Epithelial cell of proximal tubule (primary cell): Measurements from ENCODE around the gene GREB1L. TPM values are rescaled to one million over a fixed set of nuclear protein-coding genes. Genes with fewer than 3 reads are reported as not detected.
"Not testable (repeated sequence)": the region's sequence is repeated elsewhere in the genome, so short reads cannot be mapped to it uniquely, and the experiment has no call there.

Source experiments
- DNase-seq: peaks from one replicate; pipeline ENCODE4 v3.0.0-alpha.2; 2011; ENCODE audit warnings: low read depth
- H3K4me3 ChIP-seq: 2 replicates; pipeline ENCODE4 v1.5.1; 2011; ENCODE audit warnings: low read depth, mild to moderate bottlenecking, low read length
- CTCF ChIP-seq: conservative IDR thresholded peaks from 2 replicates; pipeline ENCODE4 v1.5.1; 2012; ENCODE audit warnings: low read depth, mild to moderate bottlenecking, low read length
- total RNA-seq: library from RNA; depleted of rRNA; stranded (reverse); fragments of >200 nt; gene quantifications from 2 replicates; pipeline ENCODE4 v1.2.3, GENCODE V29; 2015

GREB1L gene
- total RNA-seq, 1 donor from 2014 or later: 6.2 TPM

DNA sequence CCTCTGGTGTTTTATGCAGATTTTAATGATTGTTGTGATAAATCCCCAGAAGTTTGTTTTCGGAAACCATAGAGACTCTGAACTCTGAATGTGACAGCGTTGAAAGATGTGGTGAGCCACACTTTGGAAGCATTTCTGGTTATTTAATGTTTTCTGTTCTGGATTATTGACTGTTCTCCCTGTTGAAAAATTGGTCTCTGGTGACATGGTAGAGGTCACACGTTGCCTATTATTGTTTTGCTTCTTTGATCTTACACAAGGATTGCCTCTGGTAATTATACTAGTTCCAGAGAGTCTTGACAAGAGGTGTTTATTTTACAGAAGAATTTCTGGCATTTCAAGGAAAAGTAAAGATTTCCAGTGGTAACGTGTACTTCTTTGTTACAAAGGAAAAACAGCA, 127.1 kb downstream of the GREB1L start:
- no peak for DNase-seq
- no peak for TF ChIP-seq CTCF
- H3K4me3 ChIP-seq: no peak overlapping the region

DNA sequence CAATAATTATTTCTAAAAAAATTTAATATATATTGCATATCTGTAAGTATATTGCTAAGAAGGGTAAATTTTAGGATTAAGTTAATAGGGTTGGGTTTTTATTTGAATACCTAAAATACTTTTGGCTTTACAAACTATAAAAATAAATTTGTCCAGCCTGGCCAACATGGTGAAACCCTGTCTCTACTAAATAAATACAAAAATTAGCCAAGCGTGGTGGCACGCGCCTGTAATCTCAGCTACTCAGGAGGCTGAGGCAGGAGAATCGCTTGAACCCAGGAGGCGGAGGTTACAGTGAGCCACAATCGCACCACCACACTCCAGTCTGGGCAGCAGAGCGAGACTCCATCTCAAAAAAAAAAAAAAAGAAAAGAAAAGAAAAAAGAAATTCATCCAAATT, 127.6 kb downstream of the GREB1L start:
- H3K4me3 ChIP-seq, DNase-seq: not testable (repeated sequence)

GRCh38 chr18:21383031-21383430, 141.0 kb downstream of the GREB1L start:
- TF ChIP-seq CTCF: no peak
- H3K4me3 ChIP-seq: no peak overlapping the region
- no peak for DNase-seq

DNA sequence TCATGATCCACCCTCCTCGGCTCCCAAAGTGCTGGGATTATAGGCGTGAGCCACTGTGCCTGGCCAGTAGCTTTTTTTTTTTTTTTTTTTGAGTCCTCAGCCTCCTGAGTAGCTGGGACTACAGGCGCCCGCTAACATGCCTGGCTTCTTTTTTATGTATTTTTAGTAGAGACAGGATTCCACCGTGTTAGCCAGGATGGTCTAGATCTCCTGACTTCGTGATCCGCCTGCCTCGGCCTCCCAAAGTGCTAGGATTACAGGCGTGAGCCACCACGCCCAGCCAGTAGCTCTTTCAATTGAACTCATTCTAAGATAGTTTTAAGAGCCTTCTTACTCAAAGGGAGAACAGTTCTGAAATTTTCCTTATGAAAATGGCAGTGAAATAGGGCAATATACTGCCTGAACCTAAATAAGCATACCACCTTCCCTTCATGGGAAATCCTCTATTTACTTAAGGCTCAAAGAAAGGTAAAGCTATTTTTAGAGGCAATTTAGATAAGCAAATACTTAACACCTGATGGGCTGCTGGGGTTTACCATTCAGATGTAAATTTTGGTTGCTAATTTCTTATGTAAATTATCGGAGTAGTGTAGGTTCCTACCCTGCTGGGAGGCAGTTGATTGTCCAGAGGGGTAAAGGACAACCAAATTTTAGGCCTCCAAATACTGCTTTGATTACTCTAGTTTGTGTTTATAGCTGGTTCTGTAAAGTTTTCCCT, 144.7 kb downstream of the GREB1L start:
- DNase-seq: no peak
- TF ChIP-seq CTCF: no peak
- H3K4me3 ChIP-seq: no peak overlapping the region

- no peak for DNase-seq
- no peak for TF ChIP-seq CTCF
- no peak overlapping the region for H3K4me3 ChIP-seq
Measured at GRCh38 chr18:21387886-21388285, 145.9 kb downstream of the GREB1L start.

- DNase-seq: no peak
- TF ChIP-seq CTCF: peak; percentile 27
- H3K4me3 ChIP-seq: no peak overlapping the region
Measured at GRCh38 chr18:21389283-21389682, 147.3 kb downstream of the GREB1L start.

DNA sequence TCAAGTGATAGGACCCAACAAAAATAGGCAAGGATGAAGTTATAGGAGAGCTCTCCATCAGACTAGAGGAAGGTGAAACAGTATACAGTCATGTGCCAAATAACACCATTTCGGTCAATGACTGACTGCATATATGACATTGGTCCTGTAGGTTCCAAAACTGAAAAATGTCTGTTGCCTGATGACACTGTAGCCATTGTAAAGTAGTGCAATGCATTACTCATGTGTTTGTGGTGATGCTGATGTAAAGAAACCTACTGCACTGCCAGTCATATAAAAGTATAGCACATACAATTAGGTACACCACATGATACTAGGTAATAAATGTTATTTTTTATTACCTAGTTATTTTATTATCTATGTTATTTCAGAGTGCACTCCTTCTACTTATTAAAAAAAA, 147.9 kb downstream of the GREB1L start:
- no peak for TF ChIP-seq CTCF
- DNase-seq: no peak
- H3K4me3 ChIP-seq: no peak overlapping the region
